ENCODE data around the gene DSCAM. TPM values are rescaled to one million over a fixed set of nuclear protein-coding genes. Genes with fewer than 3 reads are reported as not detected.

DSCAM gene
- total and polyA plus RNA-seq, 2 donors (not counting 1 experiment from before 2014, with no cell fraction given): not detected

DNA sequence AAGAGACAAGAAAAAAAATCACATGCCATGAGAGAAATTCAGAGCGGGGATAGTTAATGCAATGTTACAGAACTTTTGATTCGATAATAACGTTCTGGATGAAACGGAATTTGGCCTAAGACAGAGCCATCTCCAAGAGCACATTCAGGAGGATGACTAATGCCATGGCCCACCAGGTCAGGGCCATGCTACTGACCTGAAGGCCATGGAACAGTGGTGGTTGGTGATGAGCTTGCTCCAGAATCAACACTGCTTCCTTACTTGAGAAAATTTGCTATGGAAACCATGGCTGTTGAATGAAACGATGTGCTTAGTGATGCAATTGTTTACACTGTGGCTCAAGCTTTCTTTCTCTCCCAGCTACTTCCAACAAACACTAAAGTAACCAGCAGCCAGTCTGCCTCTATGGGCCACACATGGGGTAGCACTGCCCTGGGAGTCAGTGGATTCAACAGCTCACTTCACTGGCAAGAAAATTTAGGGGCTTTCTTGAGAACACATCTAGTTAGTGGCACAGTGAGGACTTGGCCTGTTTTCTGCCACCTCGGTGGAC is 680.6 kb downstream of the DSCAM start:
- Histone ChIP-seq H3K9me3 (ENCODE audit: control extremely low read depth in 1 of 3, control insufficient read depth in 2 of 3, insufficient read depth in 1 of 3, low read length in 2 of 3) (peaks cover 0 to 8% (median 0%) of the 10 kb centered on the region in 3 donors), H3K27me3 (replicated peaks in 1 of 4; ENCODE audit: control extremely low read depth in 1 of 4, control insufficient read depth in 3 of 4, insufficient read depth in 4 of 4, low read length in 3 of 4) (no peaks in the 10 kb centered on the region), H4K20me1 (ENCODE audit: control insufficient read depth, insufficient read depth, low read length, poor library complexity, severe bottlenecking) (no peaks in the 10 kb centered on the region), H3K9ac (ENCODE audit: low read length) (no peak overlapping the region), H3K79me2 (ENCODE audit: control insufficient read depth, insufficient read depth, low read length) (no peaks in the 10 kb centered on the region), H3K4me2 (replicated peaks; ENCODE audit: low read depth, low read length, poor library complexity, severe bottlenecking) (no peak overlapping the region), H3K4me3 (ENCODE audit: control extremely low read depth in 1 of 5, extremely low read depth in 1 of 5, insufficient read depth in 1 of 5, low read depth in 2 of 5, low read length in 4 of 5) (no peak overlapping the region), H2AFZ (ENCODE audit: insufficient read depth, low read depth, low read length, poor library complexity, severe bottlenecking) (no peak overlapping the region), H3K36me3 (replicated peaks in 1 of 2; ENCODE audit: control extremely low read depth in 1 of 2, control insufficient read depth in 1 of 2, extremely low read depth in 1 of 2, insufficient read depth in 2 of 2, low read length in 1 of 2) (no peaks in the 10 kb centered on the region), H3K27ac (ENCODE audit: low read length in 2 of 2) (no peak overlapping the region), H3K4me1 (ENCODE audit: control insufficient read depth in 2 of 2, insufficient read depth in 2 of 2, low read length in 2 of 2) (no peaks in the 10 kb centered on the region)
- ATAC-seq (ENCODE audit: low read depth) (no peak), DNase-seq (no peak)
- intact Hi-C loops (cut with micrococcal nuclease): no loop called here
- Mint-ChIP-seq H3K9me3 (ENCODE audit: insufficient read depth) (peaks cover 2% of the 10 kb centered on the region), H3K4me1 (no peaks in the 10 kb centered on the region), H3K27ac (no peak overlapping the region), H3K4me3 (no peak overlapping the region), H3K27me3 (no peaks in the 10 kb centered on the region)
- ChIA-PET POLR2A (no interaction called here), CTCF (no interaction called here)
- 94% methylated on average over 5 of the region's 6 CpGs for WGBS (ENCODE audit: insufficient coverage)
- TF ChIP-seq, protein P1, sequence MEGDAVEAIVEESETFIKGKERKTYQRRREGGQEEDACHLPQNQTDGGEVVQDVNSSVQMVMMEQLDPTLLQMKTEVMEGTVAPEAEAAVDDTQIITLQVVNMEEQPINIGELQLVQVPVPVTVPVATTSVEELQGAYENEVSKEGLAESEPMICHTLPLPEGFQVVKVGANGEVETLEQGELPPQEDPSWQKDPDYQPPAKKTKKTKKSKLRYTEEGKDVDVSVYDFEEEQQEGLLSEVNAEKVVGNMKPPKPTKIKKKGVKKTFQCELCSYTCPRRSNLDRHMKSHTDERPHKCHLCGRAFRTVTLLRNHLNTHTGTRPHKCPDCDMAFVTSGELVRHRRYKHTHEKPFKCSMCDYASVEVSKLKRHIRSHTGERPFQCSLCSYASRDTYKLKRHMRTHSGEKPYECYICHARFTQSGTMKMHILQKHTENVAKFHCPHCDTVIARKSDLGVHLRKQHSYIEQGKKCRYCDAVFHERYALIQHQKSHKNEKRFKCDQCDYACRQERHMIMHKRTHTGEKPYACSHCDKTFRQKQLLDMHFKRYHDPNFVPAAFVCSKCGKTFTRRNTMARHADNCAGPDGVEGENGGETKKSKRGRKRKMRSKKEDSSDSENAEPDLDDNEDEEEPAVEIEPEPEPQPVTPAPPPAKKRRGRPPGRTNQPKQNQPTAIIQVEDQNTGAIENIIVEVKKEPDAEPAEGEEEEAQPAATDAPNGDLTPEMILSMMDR (IDR thresholded peaks at IDR 0.05): no peak
- TF ChIP-seq EZH2 (IDR thresholded peaks at IDR 0.05; ENCODE audit: borderline replicate concordance, insufficient read depth, low read depth, low read length, poor library complexity, severe bottlenecking): no peak

DNA sequence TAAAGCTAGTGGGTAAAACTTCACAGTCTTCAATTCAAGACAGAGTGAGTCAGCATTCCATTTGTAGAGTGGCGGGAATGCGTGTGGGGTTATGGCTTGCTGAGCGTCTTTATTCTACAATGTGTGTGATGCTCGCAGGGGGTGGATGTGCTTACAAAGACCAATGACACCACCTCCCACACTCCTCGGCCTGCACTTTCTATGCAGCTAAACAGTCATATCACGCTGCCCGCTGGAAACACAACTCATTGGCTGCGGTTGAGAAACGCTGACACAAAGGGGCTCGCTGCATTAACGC is 681.2 kb downstream of the DSCAM start:
- H3K9me3 ChIP-seq (ENCODE audit: control extremely low read depth in 1 of 3, control insufficient read depth in 2 of 3, insufficient read depth in 1 of 3, low read length in 2 of 3): peaks cover 0 to 11% (median 0%) of the 10 kb centered on the region in 3 donors
- Mint-ChIP-seq H3K27me3 (no peaks in the 10 kb centered on the region), H3K4me1 (no peaks in the 10 kb centered on the region), H3K9me3 (ENCODE audit: insufficient read depth) (peaks cover 2% of the 10 kb centered on the region), H3K4me3 (no peak overlapping the region), H3K27ac (no peak overlapping the region)
- POLR2A ChIA-PET: no interaction called here
- H3K9ac ChIP-seq (ENCODE audit: low read length): no peak overlapping the region
- no peak overlapping the region for H3K4me3 ChIP-seq (ENCODE audit: control extremely low read depth in 1 of 5, extremely low read depth in 1 of 5, insufficient read depth in 1 of 5, low read depth in 2 of 5, low read length in 4 of 5)
- CTCF ChIA-PET: no interaction called here
- no peak overlapping the region for H2AFZ ChIP-seq (ENCODE audit: insufficient read depth, low read depth, low read length, poor library complexity, severe bottlenecking)
- WGBS (ENCODE audit: insufficient coverage): 100% methylated on average over 7 of the region's 11 CpGs
- no peaks in the 10 kb centered on the region for H3K79me2 ChIP-seq (ENCODE audit: control insufficient read depth, insufficient read depth, low read length)
- H3K36me3 ChIP-seq (replicated peaks in 1 of 2; ENCODE audit: control extremely low read depth in 1 of 2, control insufficient read depth in 1 of 2, extremely low read depth in 1 of 2, insufficient read depth in 2 of 2, low read length in 1 of 2): no peaks in the 10 kb centered on the region
- ATAC-seq (ENCODE audit: low read depth) (no peak), DNase-seq (no peak)
- no peaks in the 10 kb centered on the region for H3K27me3 ChIP-seq (replicated peaks in 1 of 4; ENCODE audit: control extremely low read depth in 1 of 4, control insufficient read depth in 3 of 4, insufficient read depth in 4 of 4, low read length in 3 of 4)
- H3K4me1 ChIP-seq (ENCODE audit: control insufficient read depth in 2 of 2, insufficient read depth in 2 of 2, low read length in 2 of 2): no peaks in the 10 kb centered on the region
- no peak overlapping the region for H3K4me2 ChIP-seq (replicated peaks; ENCODE audit: low read depth, low read length, poor library complexity, severe bottlenecking)
- TF ChIP-seq, protein P1 (IDR thresholded peaks at IDR 0.05): no peak
- TF ChIP-seq EZH2 (IDR thresholded peaks at IDR 0.05; ENCODE audit: borderline replicate concordance, insufficient read depth, low read depth, low read length, poor library complexity, severe bottlenecking): no peak
- intact Hi-C loops (cut with micrococcal nuclease): no loop called here
- H4K20me1 ChIP-seq (ENCODE audit: control insufficient read depth, insufficient read depth, low read length, poor library complexity, severe bottlenecking): no peaks in the 10 kb centered on the region
- no peak overlapping the region for H3K27ac ChIP-seq (ENCODE audit: low read length in 2 of 2)
